Measurements from ENCODE around the gene DAAM2. TPM values are rescaled to one million over a fixed set of nuclear protein-coding genes. Genes with fewer than 3 reads are reported as not detected.

The DAAM2 gene
- polyA plus RNA-seq, 1 of the 3 experiments (the other 2 are of a cell fraction), result 0.20 TPM

- CTCF ChIA-PET, result interaction anchor here (1.1 to 1.3 kb wide), 2 partner anchors 12 to 436 kb away, joined by 5 to 6 read pairs; no protein-coding TSS in a partner anchor
- no peaks in the 10 kb centered on the region for H3K79me2 ChIP-seq (ENCODE audit: insufficient read depth)
Observed at GRCh38 chr6:39797751-39798150, 5.6 kb downstream of the DAAM2 start.

GRCh38 chr6:39800034-39801032 is 8.2 kb downstream of the DAAM2 start:
- Histone ChIP-seq H3K9ac (no peak overlapping the region), H4K20me1 (ENCODE audit: insufficient read depth) (no peaks in the 10 kb centered on the region), H3K9me3 (no peaks in the 10 kb centered on the region), H3K4me1 (ENCODE audit: control insufficient read depth in 1 of 2, insufficient read depth in 2 of 2, low read depth in 1 of 2, low read length in 1 of 2) (peaks cover 0 to 3% of the 10 kb centered on the region in 2 experiments; a peak in 1 of 4 replicates), H3F3A (replicated peaks; ENCODE audit: insufficient read depth) (no peaks in the 10 kb centered on the region), H3K36me3 (replicated peaks in 1 of 2; ENCODE audit: control insufficient read depth in 1 of 2, insufficient read depth in 2 of 2, low read length in 1 of 2) (no peaks in the 10 kb centered on the region), H3K27ac (ENCODE audit: low read depth in 2 of 2, low read length in 1 of 2) (no peak overlapping the region), H3K9me2 (no peaks in the 10 kb centered on the region), H3K79me2 (ENCODE audit: insufficient read depth) (no peaks in the 10 kb centered on the region), H3K4me2 (no peak overlapping the region), H3K27me3 (ENCODE audit: insufficient read depth) (peaks cover 6% of the 10 kb centered on the region), H2AFZ (ENCODE audit: low read depth) (no peak overlapping the region), H3K4me3 (ENCODE audit: low read depth in 2 of 2, low read length in 1 of 2) (no peak overlapping the region)
- TF ChIP-seq FOSL2 (IDR thresholded peaks at IDR 0.05; ENCODE audit: borderline replicate concordance, low read depth) (no peak), RCOR1 (IDR thresholded peaks at IDR 0.05; ENCODE audit: low read length) (no peak), YY1 (IDR thresholded peaks at IDR 0.05; ENCODE audit: low read depth) (no peak), EP300 (IDR thresholded peaks at IDR 0.05; ENCODE audit: borderline replicate concordance in 1 of 2, low read depth in 1 of 2, low read length in 1 of 2) (no peak), NRF1 (IDR thresholded peaks at IDR 0.05; ENCODE audit: low read depth, low read length) (no peak), ELF1 (IDR thresholded peaks at IDR 0.05) (no peak), RAD21 (IDR thresholded peaks at IDR 0.05; ENCODE audit: low read length) (no peak), RXRA (IDR thresholded peaks at IDR 0.05; ENCODE audit: borderline replicate concordance, low read depth) (no peak), TCF12 (IDR thresholded peaks at IDR 0.05) (no peak), JUND (IDR thresholded peaks at IDR 0.05) (no peak), FOXJ3 (CRISPR knock-in tag; IDR thresholded peaks at IDR 0.05) (no peak), PBX3 (IDR thresholded peaks at IDR 0.05) (no peak), USF2 (IDR thresholded peaks at IDR 0.05; ENCODE audit: borderline replicate concordance, low read depth, low read length) (no peak), EZH2phosphoT487 (IDR thresholded peaks at IDR 0.05; ENCODE audit: borderline replicate concordance, low read depth) (no peak), TEAD4 (IDR thresholded peaks at IDR 0.05; ENCODE audit: borderline replicate concordance, insufficient read depth) (no peak)
- TF ChIP-seq, protein P1, sequence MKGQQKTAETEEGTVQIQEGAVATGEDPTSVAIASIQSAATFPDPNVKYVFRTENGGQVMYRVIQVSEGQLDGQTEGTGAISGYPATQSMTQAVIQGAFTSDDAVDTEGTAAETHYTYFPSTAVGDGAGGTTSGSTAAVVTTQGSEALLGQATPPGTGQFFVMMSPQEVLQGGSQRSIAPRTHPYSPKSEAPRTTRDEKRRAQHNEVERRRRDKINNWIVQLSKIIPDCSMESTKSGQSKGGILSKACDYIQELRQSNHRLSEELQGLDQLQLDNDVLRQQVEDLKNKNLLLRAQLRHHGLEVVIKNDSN (IDR thresholded peaks at IDR 0.05; ENCODE audit: borderline replicate concordance, low read depth), result no peak
- TF ChIP-seq, protein P2, sequence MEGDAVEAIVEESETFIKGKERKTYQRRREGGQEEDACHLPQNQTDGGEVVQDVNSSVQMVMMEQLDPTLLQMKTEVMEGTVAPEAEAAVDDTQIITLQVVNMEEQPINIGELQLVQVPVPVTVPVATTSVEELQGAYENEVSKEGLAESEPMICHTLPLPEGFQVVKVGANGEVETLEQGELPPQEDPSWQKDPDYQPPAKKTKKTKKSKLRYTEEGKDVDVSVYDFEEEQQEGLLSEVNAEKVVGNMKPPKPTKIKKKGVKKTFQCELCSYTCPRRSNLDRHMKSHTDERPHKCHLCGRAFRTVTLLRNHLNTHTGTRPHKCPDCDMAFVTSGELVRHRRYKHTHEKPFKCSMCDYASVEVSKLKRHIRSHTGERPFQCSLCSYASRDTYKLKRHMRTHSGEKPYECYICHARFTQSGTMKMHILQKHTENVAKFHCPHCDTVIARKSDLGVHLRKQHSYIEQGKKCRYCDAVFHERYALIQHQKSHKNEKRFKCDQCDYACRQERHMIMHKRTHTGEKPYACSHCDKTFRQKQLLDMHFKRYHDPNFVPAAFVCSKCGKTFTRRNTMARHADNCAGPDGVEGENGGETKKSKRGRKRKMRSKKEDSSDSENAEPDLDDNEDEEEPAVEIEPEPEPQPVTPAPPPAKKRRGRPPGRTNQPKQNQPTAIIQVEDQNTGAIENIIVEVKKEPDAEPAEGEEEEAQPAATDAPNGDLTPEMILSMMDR (IDR thresholded peaks at IDR 0.05), result no peak
- CTCF ChIA-PET, result no interaction called here
- DNase-seq, result no peak
- 42% methylated on average over 9 of the region's 10 CpGs for WGBS (ENCODE audit: low lambda C conversion rate)
- POLR2A ChIA-PET, result no interaction called here

More at GRCh38 chr6:39797751-39798150, 5.6 kb downstream of the DAAM2 start:
- TF ChIP-seq EZH2phosphoT487 (IDR thresholded peaks at IDR 0.05; ENCODE audit: borderline replicate concordance, low read depth), result no peak
- Histone ChIP-seq H3K4me1 (ENCODE audit: control insufficient read depth in 1 of 2, insufficient read depth in 2 of 2, low read depth in 1 of 2, low read length in 1 of 2) (peaks cover 0 to 9% of the 10 kb centered on the region in 2 experiments; a peak in 2 of 4 replicates), H3K27me3 (ENCODE audit: insufficient read depth) (peaks cover 3% of the 10 kb centered on the region), H3K9me2 (no peaks in the 10 kb centered on the region), H3K4me3 (ENCODE audit: low read depth in 2 of 2, low read length in 1 of 2) (no peak overlapping the region), H3K4me2 (no peak overlapping the region), H3K9ac (no peak overlapping the region), H4K20me1 (ENCODE audit: insufficient read depth) (no peaks in the 10 kb centered on the region), H3K36me3 (replicated peaks in 1 of 2; ENCODE audit: control insufficient read depth in 1 of 2, insufficient read depth in 2 of 2, low read length in 1 of 2) (no peaks in the 10 kb centered on the region), H3K27ac (ENCODE audit: low read depth in 2 of 2, low read length in 1 of 2) (no peak overlapping the region), H2AFZ (ENCODE audit: low read depth) (no peak overlapping the region), H3K9me3 (no peaks in the 10 kb centered on the region), H3F3A (replicated peaks; ENCODE audit: insufficient read depth) (no peaks in the 10 kb centered on the region)
- DNase-seq, result no peak
- 24% methylated on average over 2 of the region's 2 CpGs for WGBS (ENCODE audit: low lambda C conversion rate)
- POLR2A ChIA-PET, result no interaction called here
